Endometrial microvascular endothelial cells (primary cell): ENCODE data around the gene MRPS14. TPM values are rescaled to one million over a fixed set of nuclear protein-coding genes. Genes with fewer than 3 reads are reported as not detected.

Source experiments
- in situ Hi-C: cut with HindIII; loops from 2 replicates; pipeline ENCODE4 v1.10.0; 2017; ENCODE audit warnings: low sequenced_read_pairs, low pct_unique_long_range_greater_than_20kb; ENCODE audit errors: inconsistent ontology term
- total RNA-seq: library from RNA; depleted of rRNA; stranded (reverse); fragments of >200 nt; gene quantifications from one replicate; pipeline ENCODE4 v1.2.3, GENCODE V29; 2015; ENCODE audit errors: inconsistent ontology term

MRPS14 gene
- total RNA-seq, 1 donor from 2014 or later: 16.1 TPM

- in situ Hi-C loops: no loop called here
These were observed 31.8 kb downstream of the MRPS14 start for GRCh38 chr1:174991473-174991872.

DNA sequence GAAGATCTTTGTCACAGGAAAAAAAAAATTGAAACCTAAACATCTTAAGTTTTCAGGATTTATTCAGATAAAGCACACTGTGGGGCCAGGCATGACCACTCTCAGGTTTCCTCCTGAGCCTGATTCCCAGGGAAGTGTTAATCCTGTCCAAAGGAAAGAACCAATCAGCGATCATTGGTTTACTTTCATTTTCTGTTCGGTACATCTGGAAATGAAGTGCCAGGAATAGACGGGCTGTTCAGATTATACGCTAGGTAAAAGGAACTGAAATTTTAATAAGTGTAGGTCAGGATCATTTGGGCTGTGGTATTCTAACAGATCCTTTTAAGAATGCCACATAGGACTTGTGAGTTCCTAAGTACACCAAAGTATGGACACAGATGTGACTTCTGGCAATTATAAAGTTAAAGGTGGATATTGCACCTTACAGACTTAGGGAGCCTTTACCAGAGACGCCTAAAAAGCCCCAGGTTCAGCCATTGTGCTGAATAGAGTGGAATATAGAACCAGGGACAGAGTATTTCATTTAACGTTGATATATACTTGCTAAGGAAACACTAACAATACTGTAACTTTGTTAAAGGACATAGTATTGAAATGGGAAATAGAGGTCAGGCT is 32.7 kb downstream of the MRPS14 start:
- in situ Hi-C loops: no loop called here

DNA sequence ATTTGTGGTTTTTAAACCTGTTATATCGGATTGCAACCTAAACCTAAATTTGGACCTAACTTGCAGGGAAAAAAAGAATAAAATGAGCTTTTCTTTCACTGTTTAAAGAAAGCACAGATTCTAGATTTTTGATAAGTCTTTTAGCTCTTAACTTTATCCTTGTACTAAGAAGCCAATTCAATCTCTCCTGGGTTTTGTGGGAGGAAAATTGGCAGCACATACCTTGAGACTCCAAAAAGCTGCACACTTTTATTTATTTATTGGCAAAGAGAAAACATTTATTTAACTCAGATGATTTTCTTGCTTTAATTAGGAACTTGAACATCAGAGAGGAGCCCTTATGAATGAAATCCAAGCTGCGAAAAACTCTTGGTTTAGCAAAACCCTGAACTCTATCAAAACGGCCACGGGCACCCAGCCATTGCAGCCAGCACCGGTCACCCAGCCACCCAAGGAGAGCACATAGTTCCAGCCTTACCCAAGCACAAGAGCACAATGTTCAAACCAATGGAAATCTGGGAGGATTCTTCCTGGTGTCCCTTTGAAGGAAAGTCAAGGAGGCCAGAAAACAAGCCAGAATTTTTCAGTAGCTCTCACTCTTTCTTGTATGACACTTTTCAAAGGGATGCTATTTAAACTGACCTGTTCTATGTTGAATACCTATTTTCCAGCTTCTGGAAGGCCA is 33.5 kb downstream of the MRPS14 start:
- in situ Hi-C loops: no loop called here

DNA sequence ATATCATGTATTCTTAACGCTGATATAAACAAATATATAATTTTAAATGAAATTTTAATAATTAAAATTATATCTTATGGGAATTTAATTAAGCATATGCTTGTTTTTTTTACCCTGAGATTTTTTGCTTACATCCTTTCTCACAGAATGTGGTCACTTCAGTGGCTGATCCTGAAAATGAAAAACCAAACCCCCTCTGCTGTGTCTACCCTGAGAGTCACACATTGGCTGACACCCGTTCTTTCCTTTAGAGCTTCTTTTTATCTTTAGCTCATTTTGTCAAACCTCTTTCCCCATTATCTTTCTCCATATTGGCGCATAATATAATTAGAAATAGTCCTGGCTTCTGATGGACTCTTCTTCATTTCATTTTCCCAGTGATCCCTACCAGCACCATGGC is 34.2 kb downstream of the MRPS14 start:
- in situ Hi-C loops: no loop called here

DNA sequence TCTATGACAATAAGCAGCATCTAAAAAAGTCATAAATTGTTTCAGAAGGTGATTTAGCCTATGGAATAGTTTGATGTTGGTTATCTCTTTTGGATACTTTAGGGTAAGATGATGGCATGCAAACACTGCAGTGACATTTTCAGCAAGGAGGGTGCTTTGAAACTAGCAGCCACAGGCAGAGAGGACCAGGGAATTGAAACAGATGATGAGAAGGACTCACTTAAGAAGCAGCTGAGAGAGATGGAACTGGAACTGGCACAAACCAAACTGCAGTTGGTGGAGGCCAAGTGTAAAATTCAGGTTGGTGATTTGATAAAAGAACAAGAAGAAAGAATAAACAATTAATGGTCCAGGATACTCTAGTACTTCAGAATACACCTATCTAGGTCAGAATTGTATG is 34.7 kb downstream of the MRPS14 start:
- in situ Hi-C loops: no loop called here

DNA sequence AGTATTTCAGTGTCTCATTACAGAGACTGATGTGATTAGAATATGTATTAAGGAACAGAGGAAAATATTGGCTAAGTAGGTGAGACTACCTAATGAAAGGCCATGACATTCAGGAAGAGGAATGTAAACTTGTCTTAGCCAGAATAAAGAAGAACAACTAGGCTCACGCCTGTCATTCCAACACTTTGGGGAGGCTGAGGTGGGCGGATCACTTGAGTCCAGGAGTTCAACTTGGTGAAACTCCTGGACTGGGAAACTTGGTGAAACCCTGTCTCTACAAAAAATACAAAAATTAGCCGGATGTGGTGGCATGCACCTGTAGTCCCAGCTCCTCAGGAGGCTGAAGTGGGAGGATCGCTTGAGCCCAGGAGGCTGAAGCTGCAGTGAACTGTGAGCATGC is 38.3 kb downstream of the MRPS14 start:
- in situ Hi-C loops: no loop called here

- in situ Hi-C loops: no loop called here
These were observed 40.1 kb downstream of the MRPS14 start for GRCh38 chr1:174982971-174983689.

- in situ Hi-C loops: no loop called here
These were observed 46.7 kb downstream of the MRPS14 start for GRCh38 chr1:174976436-174977108.

- in situ Hi-C loops: no loop called here
These were observed 47.5 kb downstream of the MRPS14 start for GRCh38 chr1:174975764-174976163.

- in situ Hi-C loops: no loop called here
These were observed 48.5 kb downstream of the MRPS14 start for GRCh38 chr1:174974711-174975119.

- in situ Hi-C loops: no loop called here
These were observed 51.3 kb downstream of the MRPS14 start for GRCh38 chr1:174971902-174972301.

- in situ Hi-C loops: no loop called here
These were observed 51.8 kb downstream of the MRPS14 start for GRCh38 chr1:174971466-174971865.

DNA sequence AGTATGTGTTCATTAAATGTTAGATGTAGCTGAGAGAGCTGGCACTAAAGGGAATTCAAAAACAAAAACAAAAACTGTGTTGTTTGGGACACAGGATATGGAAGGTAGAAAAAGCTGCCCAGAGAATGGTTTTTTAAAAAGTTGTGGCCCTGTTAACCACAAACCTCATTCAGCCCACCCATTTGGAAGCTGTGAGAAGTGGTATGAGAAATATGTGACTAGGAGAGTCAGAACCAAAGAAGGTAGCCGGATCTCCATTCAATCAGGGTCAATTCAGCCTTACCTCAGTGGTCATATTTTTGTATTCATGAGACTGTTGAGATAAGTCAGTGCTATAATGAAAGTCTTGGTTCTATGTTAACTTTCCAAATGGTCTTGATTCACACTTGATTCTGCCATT is 53.2 kb downstream of the MRPS14 start:
- in situ Hi-C loops: no loop called here

DNA sequence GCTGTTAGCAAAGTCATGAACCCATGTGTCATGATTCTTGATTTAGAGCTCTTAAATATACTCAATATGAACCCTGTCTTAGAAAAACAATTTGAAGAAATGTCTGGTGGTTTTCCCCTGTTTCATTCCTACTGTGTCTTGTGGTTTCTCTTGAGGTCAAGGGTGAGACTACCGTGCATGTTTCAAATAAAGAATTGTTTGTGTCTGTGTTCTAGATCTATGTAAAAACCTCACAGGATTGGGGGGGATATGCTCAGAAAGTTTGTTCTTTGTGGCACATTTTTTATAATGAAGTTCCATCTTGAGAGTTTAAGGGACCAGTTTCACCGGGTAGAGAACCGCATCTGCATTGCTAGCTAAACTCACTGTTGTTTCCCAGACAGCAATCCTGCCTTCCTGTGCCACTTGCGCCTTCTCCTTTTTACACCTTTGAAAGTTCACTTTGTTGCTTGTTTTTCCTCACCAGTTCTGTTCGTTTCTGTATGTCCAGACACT is 54.4 kb downstream of the MRPS14 start:
- in situ Hi-C loops: no loop called here

DNA sequence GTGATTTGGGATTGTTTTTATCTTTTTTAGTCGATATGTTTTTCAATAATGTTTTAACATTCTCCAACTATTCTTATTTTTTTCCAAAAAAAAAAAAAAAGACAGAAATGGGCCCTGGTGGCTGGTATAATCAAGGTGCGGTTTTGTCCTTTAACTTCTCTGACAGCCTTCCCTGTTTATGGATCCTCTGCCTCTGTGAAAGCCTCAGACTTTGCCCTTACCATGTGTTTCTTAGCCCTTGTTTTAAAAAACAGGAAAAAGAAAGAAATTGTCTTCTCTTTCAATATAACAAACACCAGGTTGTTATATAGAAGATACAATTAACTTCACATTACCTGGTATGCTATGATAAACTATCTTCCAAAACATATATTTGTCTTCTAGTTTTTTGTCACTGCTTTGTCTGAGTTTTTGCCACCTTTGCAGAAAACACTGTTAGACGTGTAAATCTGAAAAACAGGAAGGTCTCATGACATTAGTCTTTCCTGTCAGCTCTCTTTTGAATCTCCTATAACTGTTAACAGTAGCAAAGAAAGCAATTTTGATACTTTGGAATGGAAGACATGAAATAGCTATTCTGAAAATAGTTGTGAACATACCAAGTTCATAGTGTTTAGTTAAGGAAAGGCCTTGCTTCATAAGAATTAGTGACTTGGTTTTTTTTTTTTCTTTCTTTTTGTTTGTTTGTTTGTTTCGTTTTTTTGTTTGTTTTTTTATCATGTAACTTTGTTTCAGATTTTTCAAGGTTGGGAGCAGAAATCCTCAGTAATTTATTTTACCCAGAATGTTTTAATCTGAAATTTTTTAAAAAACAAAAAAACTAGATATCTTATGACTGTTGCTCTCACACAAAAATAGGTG is 55.1 kb downstream of the MRPS14 start:
- in situ Hi-C loops: no loop called here

DNA sequence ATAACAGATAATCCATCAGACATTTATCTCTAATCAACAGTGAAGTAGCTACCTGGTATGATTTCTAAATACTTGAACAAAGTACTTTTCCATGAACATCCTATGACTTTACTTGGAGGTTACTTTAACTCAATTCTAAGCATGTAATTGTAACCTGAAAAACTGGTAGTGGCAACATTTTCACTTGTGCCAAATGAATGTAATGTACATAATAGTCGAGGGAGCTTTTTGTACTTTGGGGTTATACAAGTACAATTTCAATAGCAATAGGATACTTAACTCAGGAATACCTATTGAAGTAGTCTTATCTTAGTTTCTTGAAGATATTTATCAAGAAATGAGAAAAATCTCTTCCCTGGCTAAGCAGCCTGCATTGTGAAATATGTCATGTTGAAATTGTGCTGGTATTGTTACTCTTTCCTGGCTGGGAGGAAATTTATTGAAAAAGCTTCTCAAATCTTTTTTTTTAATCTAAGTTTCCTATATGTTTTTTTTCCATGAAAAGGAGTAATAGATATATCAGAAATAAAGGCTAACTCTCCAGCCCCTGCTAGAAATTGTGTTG is 57.1 kb downstream of the MRPS14 start:
- in situ Hi-C loops: no loop called here

DNA sequence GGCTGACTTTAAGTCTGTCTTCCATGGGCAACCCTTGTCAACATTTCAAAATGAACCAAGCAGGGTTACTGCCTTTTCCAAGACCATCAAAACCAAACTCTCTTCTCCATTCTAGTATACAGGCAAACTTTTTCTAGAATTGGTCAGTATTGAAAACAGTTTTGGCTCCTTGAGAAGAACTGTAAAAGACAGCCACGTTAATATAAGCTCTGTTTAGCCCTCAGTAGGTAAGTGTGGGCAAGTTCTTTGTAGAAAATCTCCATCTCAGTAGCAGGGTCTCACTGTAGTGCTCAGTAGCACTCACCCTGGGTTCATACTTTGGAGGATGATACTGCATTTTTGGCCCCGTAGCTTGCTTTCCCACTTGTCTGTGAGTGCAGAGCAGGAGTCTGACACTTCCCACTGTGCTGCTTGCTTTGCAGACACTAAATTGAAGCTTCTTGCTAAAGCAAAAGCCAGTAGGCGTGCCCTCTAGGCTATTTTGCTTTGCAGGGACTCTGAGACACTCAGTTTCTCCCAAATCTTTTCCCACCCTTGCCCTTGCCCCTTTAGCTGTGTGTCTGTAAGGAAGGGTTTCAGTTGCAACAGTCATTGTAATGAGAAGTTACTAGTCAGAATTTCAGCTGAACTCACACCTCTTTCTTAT is 57.7 kb downstream of the MRPS14 start:
- in situ Hi-C loops: no loop called here

GRCh38 chr1:174964972-174965361 is 58.3 kb downstream of the MRPS14 start:
- in situ Hi-C loops: no loop called here
